ENCODE measurements around the gene ZDHHC9. TPM values are rescaled to one million over a fixed set of nuclear protein-coding genes. Genes with fewer than 3 reads are reported as not detected.

ZDHHC9 gene
- total and polyA plus RNA-seq, 2 of the 4 experiments (the other 2 are of a cell fraction): 17.7 to 28.4 TPM

DNA sequence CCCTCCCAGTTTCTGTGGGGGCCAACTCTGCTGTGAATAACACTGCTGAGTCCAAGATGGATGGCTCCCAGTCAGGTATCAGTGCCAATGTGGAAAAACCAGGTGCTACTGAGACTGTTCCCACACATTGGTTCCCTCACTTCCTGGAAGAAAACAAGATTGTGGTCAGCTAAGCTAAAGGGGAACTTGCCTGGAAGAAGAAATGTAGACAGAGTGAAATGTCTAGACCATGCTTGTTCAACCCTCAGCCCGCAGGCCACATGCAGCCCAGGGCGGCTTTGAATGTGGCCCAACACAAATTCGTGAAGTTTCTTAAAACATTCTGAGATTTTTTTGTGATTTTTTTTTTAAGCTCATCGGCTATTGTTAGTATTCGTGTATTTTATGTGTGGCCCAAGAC, 33.7 kb upstream of the ZDHHC9 start:
- Histone ChIP-seq H3K23ac (ENCODE audit: low read depth, low read length) (no peak overlapping the region), H2AK5ac (ENCODE audit: low read depth, low read length) (no peak overlapping the region), H2BK15ac (ENCODE audit: low read depth, low read length) (peak overlapping the region; percentile 68; the same call in 1 of the 3 replicates), H3K79me1 (ENCODE audit: low read depth in 1 of 2, low read length in 2 of 2) (no peaks in the 10 kb centered on the region), H3K18ac (ENCODE audit: low read depth, low read length) (no peak overlapping the region), H3K4me3 (ENCODE audit: insufficient read depth, low read depth, low read length) (no peak overlapping the region), H3K4ac (ENCODE audit: low read depth, low read length) (peak overlapping the region; percentile 39; the same call in 1 of the 2 replicates), H4K8ac (ENCODE audit: low read depth in 2 of 2, low read length in 2 of 2) (no peak overlapping the region; a peak in 1 of 4 replicates), H3K9me1 (ENCODE audit: insufficient read depth, low read length) (peaks cover 4% of the 10 kb centered on the region; the same call in 1 of the 2 replicates), H2BK20ac (ENCODE audit: low read depth, low read length) (no peak overlapping the region), H2AK9ac (replicated peaks; ENCODE audit: low read depth, low read length, poor library complexity) (no peak overlapping the region), H3K56ac (ENCODE audit: extremely low read depth, insufficient read depth, low read length) (no peak overlapping the region), H4K91ac (ENCODE audit: insufficient read depth, low read depth, low read length) (no peak overlapping the region), H4K5ac (ENCODE audit: low read depth, low read length) (no peak overlapping the region), H4K20me1 (ENCODE audit: insufficient read depth, low read length) (no peaks in the 10 kb centered on the region), H3K4me2 (ENCODE audit: low read depth, low read length) (no peak overlapping the region), H3K9me3 (ENCODE audit: control insufficient read depth, insufficient read depth, low read length) (no peaks in the 10 kb centered on the region), H3K14ac (replicated peaks; ENCODE audit: low read depth, low read length) (no peak overlapping the region), H3K4me1 (ENCODE audit: control insufficient read depth, insufficient read depth, low read length) (no peaks in the 10 kb centered on the region), H3K36me3 (ENCODE audit: control insufficient read depth, insufficient read depth, low read length) (no peaks in the 10 kb centered on the region), H2BK120ac (ENCODE audit: low read depth, low read length) (no peak overlapping the region; the same call in none of the 2 replicates), H2AFZ (replicated peaks; ENCODE audit: low read length, poor library complexity) (no peak overlapping the region), H3K9ac (ENCODE audit: low read depth, low read length) (no peak overlapping the region), H3K27me3 (ENCODE audit: control insufficient read depth, insufficient read depth, low read length) (peaks cover 7% of the 10 kb centered on the region), H2BK5ac (ENCODE audit: low read depth, low read length, poor library complexity, severe bottlenecking) (no peak overlapping the region), H3K27ac (ENCODE audit: insufficient read depth, low read length) (no peak overlapping the region)
- intact Hi-C loops (cut with micrococcal nuclease) (no loop called here), dilution Hi-C loops (cut with HindIII; ENCODE audit: low sequenced_read_pairs, unreplicated experiment) (no loop called here), in situ Hi-C loops (cut with MboI; ENCODE audit: low sequenced_read_pairs) (no loop called here)
- TF ChIP-seq, protein P1, sequence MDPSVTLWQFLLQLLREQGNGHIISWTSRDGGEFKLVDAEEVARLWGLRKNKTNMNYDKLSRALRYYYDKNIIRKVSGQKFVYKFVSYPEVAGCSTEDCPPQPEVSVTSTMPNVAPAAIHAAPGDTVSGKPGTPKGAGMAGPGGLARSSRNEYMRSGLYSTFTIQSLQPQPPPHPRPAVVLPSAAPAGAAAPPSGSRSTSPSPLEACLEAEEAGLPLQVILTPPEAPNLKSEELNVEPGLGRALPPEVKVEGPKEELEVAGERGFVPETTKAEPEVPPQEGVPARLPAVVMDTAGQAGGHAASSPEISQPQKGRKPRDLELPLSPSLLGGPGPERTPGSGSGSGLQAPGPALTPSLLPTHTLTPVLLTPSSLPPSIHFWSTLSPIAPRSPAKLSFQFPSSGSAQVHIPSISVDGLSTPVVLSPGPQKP (IDR thresholded peaks at IDR 0.05; ENCODE audit: borderline replicate concordance, low read depth, low read length): no peak
- TF ChIP-seq RAD21 (IDR thresholded peaks at IDR 0.05; ENCODE audit: low read length): no peak
- no peak for TF ChIP-seq FOS (IDR thresholded peaks at IDR 0.05; ENCODE audit: low read depth, low read length)
- TF ChIP-seq CHD1 (IDR thresholded peaks at IDR 0.05; ENCODE audit: low read depth, low read length): no peak
- no peak for TF ChIP-seq BHLHE40 (IDR thresholded peaks at IDR 0.05; ENCODE audit: low read depth, low read length)
- TF ChIP-seq MAFK (IDR thresholded peaks at IDR 0.05; ENCODE audit: low read depth, low read length): no peak
- no peak for TF ChIP-seq RCOR1 (IDR thresholded peaks at IDR 0.05; ENCODE audit: insufficient replicate concordance, low read length)
- no peak for TF ChIP-seq RFX5 (IDR thresholded peaks at IDR 0.05; ENCODE audit: low read depth, low read length)
- TF ChIP-seq, protein P2, sequence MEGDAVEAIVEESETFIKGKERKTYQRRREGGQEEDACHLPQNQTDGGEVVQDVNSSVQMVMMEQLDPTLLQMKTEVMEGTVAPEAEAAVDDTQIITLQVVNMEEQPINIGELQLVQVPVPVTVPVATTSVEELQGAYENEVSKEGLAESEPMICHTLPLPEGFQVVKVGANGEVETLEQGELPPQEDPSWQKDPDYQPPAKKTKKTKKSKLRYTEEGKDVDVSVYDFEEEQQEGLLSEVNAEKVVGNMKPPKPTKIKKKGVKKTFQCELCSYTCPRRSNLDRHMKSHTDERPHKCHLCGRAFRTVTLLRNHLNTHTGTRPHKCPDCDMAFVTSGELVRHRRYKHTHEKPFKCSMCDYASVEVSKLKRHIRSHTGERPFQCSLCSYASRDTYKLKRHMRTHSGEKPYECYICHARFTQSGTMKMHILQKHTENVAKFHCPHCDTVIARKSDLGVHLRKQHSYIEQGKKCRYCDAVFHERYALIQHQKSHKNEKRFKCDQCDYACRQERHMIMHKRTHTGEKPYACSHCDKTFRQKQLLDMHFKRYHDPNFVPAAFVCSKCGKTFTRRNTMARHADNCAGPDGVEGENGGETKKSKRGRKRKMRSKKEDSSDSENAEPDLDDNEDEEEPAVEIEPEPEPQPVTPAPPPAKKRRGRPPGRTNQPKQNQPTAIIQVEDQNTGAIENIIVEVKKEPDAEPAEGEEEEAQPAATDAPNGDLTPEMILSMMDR (conservative IDR thresholded peaks at IDR 0.05; ENCODE audit: low read depth, low read length): no peak
- no peak for TF ChIP-seq NFE2L2 (IDR thresholded peaks at IDR 0.05; ENCODE audit: low read depth, low read length)
- TF ChIP-seq MXI1 (IDR thresholded peaks at IDR 0.05; ENCODE audit: borderline replicate concordance, low read depth, low read length): no peak
- TF ChIP-seq, protein P3, sequence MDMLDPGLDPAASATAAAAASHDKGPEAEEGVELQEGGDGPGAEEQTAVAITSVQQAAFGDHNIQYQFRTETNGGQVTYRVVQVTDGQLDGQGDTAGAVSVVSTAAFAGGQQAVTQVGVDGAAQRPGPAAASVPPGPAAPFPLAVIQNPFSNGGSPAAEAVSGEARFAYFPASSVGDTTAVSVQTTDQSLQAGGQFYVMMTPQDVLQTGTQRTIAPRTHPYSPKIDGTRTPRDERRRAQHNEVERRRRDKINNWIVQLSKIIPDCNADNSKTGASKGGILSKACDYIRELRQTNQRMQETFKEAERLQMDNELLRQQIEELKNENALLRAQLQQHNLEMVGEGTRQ (IDR thresholded peaks at IDR 0.05; ENCODE audit: low read depth, low read length): no peak
- no peak for TF ChIP-seq SMC3 (IDR thresholded peaks at IDR 0.05; ENCODE audit: low read depth, low read length)
- no peak for TF ChIP-seq MAZ (IDR thresholded peaks at IDR 0.05; ENCODE audit: borderline replicate concordance, low read depth, low read length)
- TF ChIP-seq POLR2A (IDR thresholded peaks at IDR 0.05; ENCODE audit: low read depth, low read length): no peak
- no TSS peak for BruUV-seq (replicated peaks)
- CTCF ChIA-PET: no interaction called here
- ATAC-seq (ENCODE audit: low read depth): no peak
- no CpG with 5 or more reads among the region's 5 CpGs for WGBS, 2 experiments (ENCODE audit: extremely low coverage in 2 of 2, insufficient read length in 1 of 2)
- no peak for DNase-seq
- POLR2A ChIA-PET (ENCODE audit: unreplicated experiment): no interaction called here

Data from IMR-90 (cell line).